UCSD-AML1 (cell line): Measurements from ENCODE around the gene COX15.
A peak's percentile ranks its signal among the peaks of the same experiment; 100 is the strongest.
"Not testable (repeated sequence)": the region's sequence is repeated elsewhere in the genome, so short reads cannot be mapped to it uniquely, and the experiment has no call there.

Experiments
- DNase-seq: peaks from one replicate; lab custom pipeline; 2025; ENCODE audit not compliant: unreplicated experiment; lab: John Stamatoyannopoulos, UW

Gene COX15

DNA sequence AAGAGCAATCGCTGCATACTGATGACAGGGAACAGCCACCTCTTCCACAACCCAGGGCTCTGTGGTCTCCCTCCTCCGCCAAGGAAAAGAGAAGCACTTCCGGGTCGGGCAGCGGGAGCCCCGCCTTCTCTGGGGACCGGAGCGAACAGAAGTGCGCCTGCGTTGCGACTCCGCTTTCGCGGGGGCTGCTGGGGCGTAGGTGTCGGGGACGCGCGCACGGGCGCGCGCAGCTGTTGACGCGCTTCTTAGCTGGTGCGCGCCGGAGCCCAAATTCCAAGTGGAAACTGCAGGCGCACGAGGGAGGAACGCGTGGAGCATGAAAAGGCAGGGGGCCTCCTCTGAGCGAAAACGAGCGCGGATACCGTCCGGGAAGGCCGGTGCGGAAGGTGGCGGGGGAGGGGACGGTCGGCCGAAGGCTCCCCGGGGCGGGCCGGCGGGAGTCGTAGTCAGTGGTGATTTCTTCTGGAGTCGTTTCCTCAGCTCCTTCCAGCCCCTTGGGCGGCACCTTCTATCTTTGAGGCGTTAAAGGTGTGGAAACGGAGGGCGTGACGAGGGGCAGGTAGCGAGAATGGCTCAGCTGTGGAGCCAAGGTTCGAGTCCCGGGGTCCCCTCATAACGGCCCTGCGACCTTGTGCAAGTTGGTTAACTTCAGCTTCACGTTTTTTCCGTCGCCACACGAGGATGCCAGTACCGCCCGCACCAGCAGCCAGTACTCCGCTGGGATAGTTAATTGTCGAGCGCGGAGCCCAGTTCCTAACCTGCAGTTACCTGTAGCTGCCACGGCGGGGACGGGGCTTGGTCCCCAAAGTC lies at the start of gene COX15, which contains the start of gene CUTC:
Gene COX15, minus strand, starts transcription at position 95 of the 810 bp plus-strand sequence. Its CDS starts 78 bp downstream, at position 17.
Gene CUTC, plus strand, starts transcription at position 202 of the 810 bp plus-strand sequence. Its CDS starts 115 bp downstream, at position 317.
- DNase-seq, result peak; percentile 96

DNA sequence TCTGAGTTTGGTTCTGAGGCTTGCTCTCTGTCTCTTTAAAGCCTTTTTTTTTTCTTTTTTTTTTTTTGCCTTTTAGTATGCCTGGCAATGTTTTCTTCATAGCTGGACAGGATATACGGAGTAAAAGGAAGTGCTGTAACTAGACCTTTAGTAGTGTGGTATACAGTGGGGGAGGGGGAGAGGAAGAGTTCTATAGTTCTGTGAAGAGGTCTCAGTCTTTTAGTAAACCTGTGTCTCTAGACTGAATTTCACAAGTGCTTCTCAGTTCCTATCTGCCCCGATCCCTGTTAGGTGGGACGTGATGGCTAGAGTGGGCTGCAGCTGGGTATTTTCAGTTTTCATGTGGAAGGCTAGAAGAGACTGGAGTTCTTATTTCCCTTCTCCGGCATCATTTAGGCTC lies 47.4 kb upstream of the COX15 start:
- DNase-seq, result peak; percentile 13

DNA sequence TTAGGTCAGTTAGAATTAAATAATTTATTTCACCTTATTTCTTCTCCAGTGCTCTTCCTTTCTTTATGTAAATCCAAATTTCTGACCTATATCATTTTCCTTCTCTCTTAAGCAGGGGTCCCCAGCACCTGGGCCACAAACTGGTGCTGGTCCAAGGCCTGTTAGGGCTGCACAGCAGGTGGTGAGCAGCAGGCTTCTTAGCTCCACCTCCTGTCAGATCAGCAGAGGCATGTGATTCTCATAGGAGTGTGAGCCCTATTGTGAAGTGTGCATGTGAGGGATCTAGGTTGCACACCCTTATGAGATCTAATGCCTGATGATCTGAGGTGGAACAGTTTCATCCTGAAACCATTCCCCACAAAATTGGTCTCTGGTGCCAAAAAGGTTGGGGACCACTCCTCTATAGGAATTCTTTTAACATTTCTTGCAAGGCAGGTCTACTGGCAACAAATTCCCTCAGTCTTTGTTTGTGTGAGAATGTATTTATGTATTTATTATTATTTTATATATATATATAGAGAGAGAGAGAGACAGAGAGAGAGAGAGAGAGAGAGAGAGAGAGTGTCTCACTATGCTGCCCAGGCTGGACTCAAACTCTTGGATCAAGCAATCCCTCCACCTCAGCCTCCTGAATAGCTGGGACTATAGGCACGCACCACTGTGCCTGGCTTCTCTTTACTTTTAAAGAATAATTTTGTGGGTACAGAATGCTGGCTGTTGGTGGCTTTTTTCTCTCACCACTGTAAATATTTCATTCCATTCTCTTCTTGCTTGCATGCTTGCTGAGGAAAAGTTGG lies 46.2 kb upstream of the COX15 start:
- DNase-seq, result no peak

DNA sequence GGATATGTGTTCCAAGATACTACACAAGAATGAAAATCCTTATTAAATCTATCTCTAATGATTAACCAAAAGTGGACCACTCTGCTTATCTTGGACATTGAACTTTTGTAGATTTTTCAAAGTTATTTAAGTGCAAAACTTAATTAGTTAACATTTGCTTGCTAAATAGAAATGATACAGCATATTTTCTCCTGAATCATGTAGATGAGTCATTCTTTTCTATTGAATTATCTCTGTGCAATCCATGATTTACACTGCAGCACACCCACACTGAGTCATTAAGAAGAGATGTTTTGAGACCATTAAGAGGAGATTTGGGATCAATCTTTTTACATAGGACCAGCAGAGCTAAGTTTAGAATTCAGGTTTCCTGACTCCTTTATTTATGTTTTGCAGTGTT lies 43.9 kb upstream of the COX15 start:
- no peak for DNase-seq

DNA sequence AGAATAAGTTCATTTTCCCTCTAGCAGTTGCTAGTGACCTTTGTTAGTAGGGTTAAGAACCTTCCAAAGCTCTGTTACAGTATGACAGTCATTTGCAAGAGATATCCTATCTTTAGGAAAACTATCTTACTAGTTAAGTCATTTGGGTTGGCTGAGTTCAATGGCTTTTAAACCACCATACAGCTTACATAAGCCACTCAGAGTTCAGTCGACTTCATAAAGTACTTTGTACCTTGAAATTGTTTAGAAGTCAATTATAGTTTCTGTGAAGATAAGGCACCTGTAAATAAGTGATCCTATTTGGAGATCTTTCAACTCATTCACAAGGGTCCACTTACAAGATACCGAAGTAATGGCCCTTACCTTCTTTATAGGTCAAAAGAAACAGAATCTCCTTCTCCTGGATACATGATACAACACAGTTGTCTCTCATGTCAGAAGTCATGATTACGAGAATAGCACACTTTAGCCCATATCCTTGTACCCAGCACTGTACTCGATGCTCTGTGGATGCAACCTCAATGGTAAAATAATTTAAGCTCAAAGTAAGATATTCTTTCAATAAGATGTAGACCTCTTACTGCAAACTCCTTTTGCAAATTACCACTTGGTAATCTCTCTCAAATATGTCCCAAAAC lies 38.6 kb upstream of the COX15 start:
- no peak for DNase-seq

DNA sequence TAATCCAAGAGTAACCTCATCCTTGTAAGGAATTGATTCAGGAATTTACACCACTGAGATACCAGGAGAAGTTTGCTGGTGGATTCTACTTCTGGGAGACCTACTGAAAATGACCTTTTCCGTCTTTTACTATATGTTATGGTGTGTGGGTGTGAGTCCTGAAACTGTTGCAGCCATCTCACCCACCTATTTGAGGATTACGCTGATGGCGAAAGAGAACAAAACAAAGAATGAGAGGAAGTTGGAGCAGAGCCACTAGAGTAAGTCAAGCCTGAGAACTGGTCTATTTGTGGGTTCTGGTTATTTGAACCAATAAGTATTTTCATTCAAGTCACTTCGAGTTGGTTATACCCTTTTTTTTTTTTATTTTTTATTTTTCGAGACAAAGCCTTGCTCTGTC lies 37.8 kb upstream of the COX15 start:
- DNase-seq, result no peak

DNA sequence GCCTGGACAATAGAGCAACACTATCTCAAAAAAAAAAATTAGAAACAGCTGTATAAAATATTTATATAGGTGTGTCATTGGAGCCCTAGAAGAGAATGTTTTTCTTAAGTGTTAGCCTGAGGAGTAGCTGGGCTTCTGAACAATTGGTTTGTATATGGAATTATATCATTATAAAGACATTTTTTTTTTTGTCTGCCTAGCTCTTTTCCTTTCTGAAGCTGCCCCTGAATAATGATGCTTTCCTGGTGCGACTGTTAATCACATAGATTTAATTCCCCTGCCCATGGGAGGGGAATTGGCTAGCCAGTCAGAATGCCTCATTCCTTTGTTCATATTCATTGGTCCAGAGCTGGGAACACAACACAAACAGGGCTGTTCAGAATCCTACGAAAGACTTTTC lies 36.6 kb upstream of the COX15 start:
- DNase-seq, result no peak

DNA sequence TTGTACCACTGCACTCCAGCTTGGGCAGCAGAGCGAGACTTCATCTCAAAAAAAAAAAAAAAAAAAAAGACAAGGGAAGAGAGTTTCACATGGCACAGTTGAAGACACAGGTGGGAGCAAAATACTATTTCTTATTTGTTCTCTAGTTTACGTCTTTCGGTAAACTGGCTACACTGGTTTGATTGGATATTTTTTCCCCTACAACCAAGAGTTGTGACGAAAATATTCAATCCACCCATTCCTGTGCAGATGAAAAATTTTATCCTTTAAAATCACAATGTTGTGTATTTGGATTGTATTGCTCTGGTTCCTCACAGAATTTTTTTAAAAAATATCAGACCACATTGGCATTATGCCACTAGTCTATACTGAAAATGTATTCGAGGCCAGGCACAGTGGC lies 36.0 kb upstream of the COX15 start:
- DNase-seq, result no peak

DNA sequence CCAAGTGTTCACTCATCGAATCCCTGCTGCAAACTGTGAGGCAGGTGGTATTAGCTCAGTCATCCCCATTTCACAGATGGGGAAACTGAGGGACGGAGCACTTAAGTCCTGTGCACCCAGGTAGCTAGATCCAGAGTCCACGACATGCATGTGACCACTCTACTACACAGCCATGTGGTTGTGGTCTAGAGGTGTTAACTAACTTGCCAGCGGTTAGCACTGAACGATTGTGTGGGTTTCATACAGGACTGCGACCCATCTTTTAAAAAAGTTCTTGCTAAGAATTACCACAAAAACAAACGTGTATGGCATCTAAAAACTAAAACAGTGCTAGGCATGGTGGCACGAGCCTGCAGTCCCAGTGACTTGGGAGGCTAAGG lies 34.4 kb upstream of the COX15 start:
- DNase-seq, result no peak

DNA sequence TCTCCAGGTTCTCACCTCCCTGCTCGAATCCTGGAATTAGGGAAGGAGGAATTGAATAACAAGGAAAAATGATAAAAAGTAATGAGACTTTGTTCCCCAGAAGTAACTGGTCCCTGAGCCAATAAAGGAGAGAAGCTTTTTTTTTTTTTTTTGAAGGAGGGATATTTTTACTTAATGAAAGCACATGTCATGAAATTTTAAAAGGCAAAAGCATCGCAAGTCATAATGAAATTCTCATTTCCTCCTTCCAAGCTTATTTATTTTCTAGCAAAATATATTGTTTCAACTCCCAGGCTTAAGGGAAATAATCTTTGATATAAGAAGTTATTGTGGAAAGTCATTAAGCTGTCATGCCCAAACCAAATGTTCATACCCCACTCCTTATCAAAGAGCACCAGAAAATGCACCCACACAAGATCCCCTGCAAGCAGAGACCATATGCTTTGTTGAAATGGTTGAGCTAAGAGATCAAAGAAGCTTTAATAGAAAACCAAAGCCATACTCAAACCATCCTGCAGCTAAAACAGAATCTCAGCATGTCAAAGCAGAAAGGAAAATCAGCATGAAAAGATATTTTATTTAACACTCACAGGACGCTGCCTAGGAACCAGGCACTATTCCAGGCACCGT lies 33.9 kb upstream of the COX15 start:
- no peak for DNase-seq

DNA sequence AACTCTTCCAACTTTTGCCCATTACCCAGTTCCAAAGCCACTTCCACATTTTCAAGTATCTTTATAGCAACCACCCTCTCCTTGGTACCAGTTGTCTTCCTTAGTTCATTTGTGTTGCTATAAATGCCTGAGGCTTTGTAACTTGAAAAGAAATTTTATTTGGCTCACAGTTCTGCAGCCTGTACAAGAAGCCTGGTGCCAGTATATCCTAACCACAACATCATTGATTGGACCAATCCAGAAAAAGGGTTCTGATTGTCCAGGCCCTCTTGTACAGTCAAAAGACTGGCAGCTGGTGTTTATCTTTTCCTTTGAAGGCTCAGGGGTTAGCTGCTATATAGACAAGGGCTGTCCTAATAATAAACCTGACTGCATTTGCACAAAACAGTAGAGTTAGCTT lies 29.4 kb upstream of the COX15 start:
- no peak for DNase-seq

DNA sequence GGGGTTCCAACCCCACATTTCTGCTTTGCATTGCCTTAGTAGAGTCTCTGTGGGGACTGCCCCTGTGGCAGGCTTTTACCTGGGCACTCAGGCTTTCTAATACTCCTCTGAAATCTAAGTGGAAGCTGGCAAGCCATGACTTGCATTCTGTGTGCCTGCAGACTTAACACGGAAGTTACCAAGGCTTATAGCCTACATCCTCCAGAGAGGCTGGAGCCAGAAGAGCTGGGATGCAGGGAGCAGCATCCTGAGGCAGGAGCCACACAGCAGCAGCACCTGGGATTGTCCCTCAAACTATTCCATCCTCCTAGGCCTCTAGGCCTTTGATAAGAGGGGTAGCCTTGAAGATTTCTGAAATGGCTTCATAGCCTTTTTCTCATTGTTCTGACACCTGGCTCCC lies 28.4 kb upstream of the COX15 start:
- DNase-seq, result no peak

DNA sequence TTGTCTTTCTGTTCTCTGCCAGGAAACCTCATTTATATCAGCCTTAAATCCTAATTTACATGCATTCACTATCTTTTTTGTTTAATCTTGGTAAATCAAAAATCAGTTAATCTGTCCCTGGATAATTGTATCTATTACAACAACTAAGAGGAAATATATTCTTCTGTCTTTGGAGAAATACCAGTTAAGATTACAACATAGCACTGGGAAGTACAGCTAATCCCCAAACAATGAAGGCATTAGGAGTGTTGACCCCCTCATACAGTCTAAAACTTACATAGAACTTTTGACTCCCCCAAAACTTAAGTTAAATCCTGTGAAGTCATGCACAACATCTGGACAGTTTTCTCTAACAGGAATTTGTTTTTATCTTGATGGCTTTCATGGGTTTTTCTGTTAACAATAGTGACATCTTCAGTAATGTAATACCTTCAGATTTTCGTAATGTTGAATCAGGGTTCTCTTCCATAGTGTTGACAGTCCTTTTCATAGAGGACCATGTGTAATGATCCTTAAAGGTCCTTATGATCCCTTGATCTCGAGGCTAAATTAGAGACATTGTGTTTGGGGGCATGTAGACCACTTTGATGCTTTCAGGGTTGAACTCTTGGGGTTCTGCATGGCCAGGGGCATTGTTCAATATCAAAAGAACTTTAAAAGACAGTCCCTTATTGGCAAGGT lies 26.4 kb upstream of the COX15 start:
- DNase-seq, result no peak

DNA sequence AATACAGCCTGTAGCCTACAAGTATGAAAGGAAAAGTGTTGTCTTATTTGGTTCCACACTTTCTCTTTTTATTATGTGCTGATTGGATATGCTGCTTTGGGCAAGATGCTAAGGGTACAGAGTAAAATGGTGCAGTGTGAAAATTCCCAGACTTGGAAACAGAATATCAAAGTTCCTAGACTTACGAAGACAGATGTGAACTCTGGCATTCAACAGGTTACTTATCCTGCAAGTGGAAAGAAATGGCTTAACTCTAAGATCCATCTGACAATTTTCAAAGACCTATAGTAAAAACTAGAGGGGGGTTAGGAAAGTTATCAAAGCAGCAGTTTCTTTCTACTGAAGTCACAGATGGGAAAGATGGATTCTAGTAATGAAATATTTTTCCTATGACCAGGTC lies 24.2 kb upstream of the COX15 start:
- DNase-seq, result no peak

DNA sequence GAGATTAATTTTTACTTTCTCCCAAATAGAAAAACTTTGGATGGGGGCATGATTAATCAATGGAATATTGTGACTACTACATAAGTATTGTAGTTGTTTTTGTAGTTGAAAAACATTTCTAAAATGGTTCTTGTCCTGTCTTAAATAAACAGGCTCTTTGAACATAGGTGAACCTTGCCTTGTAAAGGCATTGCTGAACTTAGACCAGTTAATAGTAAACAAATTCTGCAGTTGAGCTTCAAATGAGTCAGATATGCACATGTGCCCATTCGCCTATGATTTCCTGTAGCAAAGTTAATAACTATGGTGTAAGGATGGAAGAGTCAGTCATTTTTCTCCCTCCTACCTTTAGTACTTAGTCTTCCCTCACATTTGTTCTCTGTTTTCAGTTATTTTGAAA lies 22.7 kb upstream of the COX15 start:
- no peak for DNase-seq

DNA sequence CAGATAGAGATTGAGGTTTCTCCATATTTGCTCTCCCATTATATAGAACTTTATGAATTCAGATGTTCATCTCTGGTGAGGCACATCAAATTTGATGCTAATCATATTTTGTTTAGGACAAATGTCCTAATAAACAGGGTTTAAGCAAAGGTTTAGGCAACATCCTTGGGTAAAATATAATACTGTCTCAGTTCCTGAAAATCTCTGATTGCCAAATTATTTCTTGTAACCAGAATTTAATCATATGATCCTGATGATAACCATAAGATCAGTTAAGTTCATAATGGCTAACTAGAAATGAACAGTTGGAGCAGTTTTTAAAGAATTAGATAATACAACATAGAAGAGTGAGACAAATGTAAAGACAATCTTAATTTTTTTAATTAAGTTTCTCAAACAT lies 18.7 kb upstream of the COX15 start:
- no peak for DNase-seq

DNA sequence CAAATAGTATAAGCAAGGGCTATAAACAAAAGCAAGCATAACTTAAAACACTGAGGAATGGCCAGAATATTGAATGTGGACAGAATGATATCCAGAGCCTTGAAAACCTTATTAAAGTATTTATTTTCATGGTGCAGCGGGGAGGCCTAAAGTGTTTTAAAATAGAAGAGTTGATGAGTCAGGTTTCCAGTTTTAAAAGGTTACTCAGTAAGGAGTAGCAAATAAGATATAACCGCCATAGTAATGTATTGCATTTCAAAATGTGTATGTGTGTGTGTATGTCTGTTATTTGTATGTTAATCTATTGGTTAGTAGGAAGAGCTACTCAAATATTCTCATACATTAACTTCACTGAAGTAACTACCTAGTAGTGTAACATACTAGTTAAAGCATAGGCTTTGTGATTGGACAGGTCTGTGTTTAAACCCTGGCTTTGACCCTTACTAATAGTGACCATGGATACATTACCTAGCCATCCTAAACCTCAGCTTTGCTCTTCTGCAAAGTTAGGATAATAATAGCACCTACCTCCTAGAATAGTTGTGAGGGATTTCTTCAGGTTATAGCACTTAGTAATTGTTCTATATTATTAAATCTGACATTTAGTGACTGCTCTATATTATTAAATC lies 17.0 kb upstream of the COX15 start:
- DNase-seq, result no peak

DNA sequence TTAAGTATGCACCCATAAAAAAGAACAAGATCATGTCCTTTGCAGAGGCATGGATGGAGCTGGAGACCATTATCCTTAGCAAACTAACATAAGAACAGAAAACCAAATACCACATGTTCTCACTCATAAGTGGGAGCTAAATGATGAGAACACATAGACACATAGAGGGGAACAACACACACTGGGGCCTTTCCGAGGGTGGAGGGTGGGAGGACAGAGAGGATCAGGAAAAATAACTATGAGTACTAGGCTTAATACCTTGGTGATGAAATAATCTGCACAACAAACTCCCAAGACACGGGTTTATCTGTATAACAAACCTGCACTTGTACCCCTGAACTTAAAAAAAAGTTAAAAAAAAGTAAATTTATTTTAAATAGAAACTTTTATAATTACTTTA lies 14.2 kb upstream of the COX15 start:
- DNase-seq, result not testable (repeated sequence)

DNA sequence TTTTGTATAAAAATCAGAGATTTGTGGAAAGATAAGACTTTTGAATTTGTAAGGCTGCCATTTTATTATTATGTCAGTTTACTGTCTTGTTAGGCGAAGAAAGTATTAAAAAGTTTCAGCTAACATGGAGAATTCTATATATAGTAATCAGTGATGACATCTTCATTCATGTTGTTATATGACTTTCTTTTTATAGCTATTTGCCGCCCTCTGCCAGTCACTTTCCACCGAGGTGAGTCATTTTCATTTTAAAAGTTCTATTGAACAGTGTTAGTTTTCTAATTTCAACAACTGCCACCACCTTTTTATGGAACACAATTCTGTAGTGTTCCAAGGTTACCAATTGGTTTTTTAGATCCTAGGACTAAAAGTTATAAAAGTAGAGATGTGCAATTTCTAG lies 11.9 kb upstream of the COX15 start:
- no peak for DNase-seq

DNA sequence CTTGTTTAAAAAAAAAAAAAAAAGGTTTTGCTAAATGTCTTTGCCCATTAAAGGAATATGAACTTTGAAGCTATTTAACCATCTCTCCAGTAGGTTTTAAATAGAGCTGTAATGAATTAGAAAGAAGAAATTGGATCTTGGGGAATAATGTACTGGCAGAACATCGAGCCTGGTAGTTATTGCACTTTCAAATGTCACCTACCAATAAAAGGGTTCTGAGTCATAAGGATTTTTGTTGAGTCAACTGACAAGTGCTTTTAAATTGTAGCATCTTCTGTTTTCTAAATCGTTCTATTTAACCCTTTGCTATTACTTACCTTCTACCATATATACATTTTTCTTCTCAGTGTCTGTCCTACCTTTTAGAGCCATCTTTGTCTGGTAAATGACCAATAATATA lies 10.8 kb upstream of the COX15 start:
- DNase-seq, result no peak
